NCI-H146 treated with DMSO at 0.1 percent for 48 hours (cell line): Measurements from ENCODE around the gene CBY2.
"Not testable (repeated sequence)": the region's sequence is repeated elsewhere in the genome, so short reads cannot be mapped to it uniquely, and the experiment has no call there.

Source experiments
- DNase-seq: peaks from one replicate; lab custom pipeline; 2025; ENCODE audit not compliant: unreplicated experiment; lab: John Stamatoyannopoulos, UW

Gene CBY2

GRCh38 chr13:45742985-45743384, 40.9 kb downstream of the CBY2 start:
- DNase-seq, result no peak

GRCh38 chr13:45744979-45745378, 42.9 kb downstream of the CBY2 start:
- DNase-seq, result no peak

GRCh38 chr13:45747071-45747470, 45.0 kb downstream of the CBY2 start:
- no peak for DNase-seq

GRCh38 chr13:45748941-45749759, 47.0 kb downstream of the CBY2 start:
- peak; percentile 60 for DNase-seq

- DNase-seq, result no peak
Observed at GRCh38 chr13:45750566-45750965, 48.4 kb downstream of the CBY2 start.

- no peak for DNase-seq
Observed at GRCh38 chr13:45751885-45752284, 49.8 kb downstream of the CBY2 start.

- DNase-seq, result no peak
Observed at GRCh38 chr13:45752510-45752909, 50.4 kb downstream of the CBY2 start.

GRCh38 chr13:45756498-45756897, 54.4 kb downstream of the CBY2 start:
- not testable (repeated sequence) for DNase-seq

- not testable (repeated sequence) for DNase-seq
Observed at GRCh38 chr13:45757589-45757988, 55.5 kb downstream of the CBY2 start.

- no peak for DNase-seq
Observed at GRCh38 chr13:45763419-45763818, 61.3 kb downstream of the CBY2 start.
